Measurements from ENCODE around the gene SMYD3.

Gene SMYD3

DNA sequence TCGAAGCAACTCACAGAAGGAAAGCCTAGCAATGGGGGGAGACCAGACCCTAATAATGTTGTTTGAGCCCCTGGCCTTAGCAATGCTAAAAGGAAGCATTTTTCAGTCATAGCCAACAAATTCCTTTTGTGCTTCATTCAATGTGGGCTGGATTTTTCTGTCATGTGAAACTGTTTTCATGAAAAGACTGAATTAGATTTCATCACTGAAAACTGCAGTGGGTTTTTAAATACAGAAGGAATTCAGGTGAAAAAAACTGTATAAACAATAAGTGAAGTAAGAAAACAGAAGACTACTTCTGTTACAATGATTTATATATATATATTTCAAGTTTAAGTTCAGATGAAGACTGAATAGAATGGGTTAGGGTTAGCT is 204.8 kb downstream of the SMYD3 start:
- TF ChIP-seq GATA1 (IDR thresholded peaks at IDR 0.05; ENCODE audit: low read depth, low read length) = no peak
- no peak for TF ChIP-seq POLR2A (IDR thresholded peaks at IDR 0.05; ENCODE audit: low read length)
- no peak for DNase-seq

DNA sequence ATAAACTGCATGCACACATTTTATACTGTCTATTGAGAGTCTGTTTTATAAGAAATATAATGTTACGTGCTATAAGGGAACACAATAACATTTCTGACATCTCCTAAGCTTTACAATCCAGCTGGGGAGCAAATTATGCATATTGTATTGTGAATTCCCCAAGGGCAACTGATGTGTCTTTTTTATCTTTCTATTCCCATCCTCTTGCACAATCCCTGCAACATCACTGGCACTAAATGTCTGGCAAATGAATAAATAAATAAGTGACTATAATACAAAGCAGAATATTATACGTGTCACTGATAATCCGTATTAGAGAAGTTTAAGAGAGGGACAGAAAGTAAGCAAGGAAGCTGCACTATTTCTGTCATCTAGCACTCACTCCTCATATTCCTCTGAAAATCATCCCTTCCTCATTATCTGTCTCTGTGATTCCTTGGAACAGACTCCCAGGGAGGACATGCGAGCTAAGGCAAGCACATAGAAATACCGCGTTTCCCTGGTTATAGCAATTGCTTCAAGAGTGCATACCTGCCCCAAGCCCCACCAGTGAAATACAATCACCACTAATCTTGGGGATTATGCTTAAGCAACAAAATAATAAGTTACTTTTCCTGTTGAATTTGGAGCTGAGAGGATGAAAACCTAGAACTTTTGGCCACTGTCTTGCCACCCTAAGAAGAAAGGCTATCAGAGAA is 205.4 kb downstream of the SMYD3 start:
- DNase-seq = no peak
- TF ChIP-seq POLR2A (IDR thresholded peaks at IDR 0.05; ENCODE audit: low read length) (no peak), GATA1 (IDR thresholded peaks at IDR 0.05; ENCODE audit: low read depth, low read length) (no peak)

DNA sequence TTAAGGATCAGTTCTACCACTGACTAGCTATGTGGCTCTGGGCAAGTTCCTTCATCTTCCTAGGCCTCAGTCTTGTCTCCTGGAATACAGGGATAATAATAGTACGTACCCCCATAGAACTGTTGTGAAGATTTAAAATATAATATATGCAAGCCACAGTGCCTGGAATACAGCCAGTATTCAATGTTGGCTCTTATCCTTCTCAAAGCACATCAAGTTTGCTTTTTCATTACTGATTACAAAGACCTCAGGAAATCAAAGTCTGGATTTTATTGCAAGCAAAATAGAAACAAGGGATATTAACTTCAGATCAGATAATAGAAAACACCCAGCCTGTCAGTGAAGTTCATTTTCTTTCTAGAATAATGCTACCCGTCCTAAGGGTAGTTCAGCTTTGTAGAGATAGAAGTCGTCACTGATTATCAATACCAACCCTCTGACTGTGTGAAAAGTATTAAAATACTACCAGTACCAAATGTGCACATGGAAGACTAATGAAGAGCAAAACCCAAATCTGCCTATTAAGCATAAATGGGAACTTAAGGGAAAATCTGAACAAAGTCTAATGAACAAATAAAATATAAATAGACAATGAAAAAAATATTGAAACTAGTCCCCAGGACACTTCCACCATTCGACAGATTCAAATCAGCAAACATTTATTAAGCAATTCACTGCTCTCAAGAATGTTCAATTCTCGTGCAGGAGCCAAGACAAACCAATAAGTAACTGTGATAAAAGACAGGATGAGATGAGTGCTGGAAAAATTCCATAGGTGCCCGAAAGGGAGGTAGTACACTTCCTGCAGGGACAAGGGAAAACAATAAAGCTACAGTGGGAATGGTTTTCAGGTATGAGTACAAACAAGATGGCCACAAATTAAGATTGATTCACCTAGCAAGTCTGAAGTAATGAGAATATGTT is 206.2 kb downstream of the SMYD3 start:
- TF ChIP-seq POLR2A (IDR thresholded peaks at IDR 0.05; ENCODE audit: low read length) (no peak), GATA1 (IDR thresholded peaks at IDR 0.05; ENCODE audit: low read depth, low read length) (no peak)
- no peak for DNase-seq

DNA sequence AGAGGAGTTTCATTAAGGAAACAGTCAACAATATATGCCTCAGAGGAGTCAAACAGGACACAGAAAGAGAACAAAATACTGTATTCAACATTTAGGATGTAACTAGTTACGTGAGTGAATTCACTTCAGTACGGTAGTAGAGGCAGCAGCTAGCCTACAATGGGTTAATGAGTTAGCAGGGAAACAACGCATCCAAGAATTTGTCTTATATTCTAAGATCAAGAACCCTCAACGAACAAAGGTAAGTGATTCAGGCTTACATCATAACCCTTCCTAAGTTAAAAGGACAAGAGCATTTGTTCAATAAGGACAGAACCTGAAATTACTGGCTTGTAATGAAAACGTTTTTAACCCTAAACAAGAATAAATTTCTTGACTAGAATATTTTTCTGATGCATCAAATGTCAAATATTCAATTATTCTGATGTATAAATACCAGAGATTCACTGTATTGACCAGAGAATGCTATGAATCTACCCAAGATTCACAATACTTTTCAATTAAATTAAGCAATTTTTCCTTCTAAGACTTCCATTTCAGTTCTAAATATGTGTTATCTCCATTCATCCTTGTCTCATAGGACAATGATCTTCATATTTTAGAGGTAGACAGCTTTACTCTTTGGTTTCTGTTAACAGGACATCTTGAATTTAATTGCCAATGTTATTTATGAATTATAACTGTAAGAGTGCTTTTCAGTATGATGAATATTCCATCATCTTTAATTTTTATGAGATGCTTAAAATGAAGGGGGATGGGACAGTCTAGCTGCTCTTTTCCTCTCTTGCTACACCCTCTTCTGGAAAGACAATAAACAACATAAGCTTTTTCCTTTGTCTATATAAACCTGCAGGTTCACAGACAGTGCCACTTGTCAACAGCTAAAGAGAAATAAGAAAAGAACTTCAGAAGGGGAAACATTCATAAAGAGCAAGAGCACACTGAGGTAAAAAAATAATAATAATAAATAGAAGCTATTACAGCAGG is 209.5 kb downstream of the SMYD3 start:
- no peak for DNase-seq
- TF ChIP-seq GATA1 (IDR thresholded peaks at IDR 0.05; ENCODE audit: low read depth, low read length) (no peak), POLR2A (IDR thresholded peaks at IDR 0.05; ENCODE audit: low read length) (no peak)

DNA sequence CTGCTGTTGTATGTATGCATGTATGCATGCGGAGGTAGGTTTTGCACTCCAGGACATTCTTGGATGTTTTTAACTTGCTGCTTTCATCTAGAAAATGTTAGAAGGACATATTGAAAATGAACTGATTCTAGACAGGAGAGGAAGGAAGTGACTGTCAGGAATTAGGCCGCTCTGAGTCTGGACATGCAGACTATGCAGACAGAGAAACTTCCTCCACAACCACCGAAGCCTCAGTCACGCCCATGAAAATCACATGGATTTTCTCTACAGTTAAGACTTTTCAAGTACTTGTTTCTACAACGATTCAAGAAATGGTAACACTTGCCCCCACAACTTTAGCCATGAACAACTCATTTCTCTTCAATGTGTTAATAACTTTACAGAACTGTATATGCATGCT is 211.1 kb downstream of the SMYD3 start:
- DNase-seq = no peak
- no peak for TF ChIP-seq GATA1 (IDR thresholded peaks at IDR 0.05; ENCODE audit: low read depth, low read length)
- TF ChIP-seq POLR2A (IDR thresholded peaks at IDR 0.05; ENCODE audit: low read length) = no peak

DNA sequence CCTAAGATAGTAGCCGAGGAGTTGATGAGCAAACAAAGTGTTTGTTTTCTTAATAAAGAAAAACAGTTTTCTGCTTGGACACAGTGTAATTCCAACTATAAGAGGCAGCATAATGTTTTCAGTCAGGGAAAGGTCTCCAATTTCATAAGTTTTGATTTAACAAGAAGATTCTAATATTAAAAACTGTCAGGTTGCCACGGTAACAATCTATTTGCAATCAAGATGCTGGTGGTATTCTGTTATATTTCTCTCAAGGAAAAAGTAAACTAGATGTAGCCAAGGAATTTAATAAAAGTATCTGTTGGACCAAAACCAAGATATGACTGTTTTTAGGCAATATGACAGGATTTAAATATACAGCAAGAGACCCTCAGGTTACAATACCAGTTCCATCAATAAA is 211.7 kb downstream of the SMYD3 start:
- TF ChIP-seq POLR2A (IDR thresholded peaks at IDR 0.05; ENCODE audit: low read length) = no peak
- TF ChIP-seq GATA1 (IDR thresholded peaks at IDR 0.05; ENCODE audit: low read depth, low read length) = no peak
- no peak for DNase-seq

DNA sequence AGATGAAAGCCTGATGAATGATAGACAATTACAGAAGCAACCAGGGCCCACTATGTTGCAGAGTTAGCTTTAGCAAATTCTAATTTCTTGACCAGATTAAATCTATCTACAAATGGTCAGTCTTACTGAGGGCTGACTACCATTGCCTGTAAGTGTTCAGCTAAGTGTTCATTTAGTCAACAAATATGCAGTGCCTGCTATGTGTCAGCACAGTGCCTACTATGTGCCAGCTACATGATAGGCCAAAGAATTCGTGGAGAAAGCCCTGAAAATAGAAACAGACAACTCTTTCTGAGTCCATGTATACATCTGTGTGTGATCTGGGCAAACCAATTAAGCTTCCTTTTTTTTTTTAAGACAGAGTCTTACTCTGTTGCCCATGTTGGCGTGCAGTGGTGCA is 212.8 kb downstream of the SMYD3 start:
- no peak for DNase-seq
- TF ChIP-seq POLR2A (IDR thresholded peaks at IDR 0.05; ENCODE audit: low read length) (no peak), GATA1 (IDR thresholded peaks at IDR 0.05; ENCODE audit: low read depth, low read length) (no peak)

DNA sequence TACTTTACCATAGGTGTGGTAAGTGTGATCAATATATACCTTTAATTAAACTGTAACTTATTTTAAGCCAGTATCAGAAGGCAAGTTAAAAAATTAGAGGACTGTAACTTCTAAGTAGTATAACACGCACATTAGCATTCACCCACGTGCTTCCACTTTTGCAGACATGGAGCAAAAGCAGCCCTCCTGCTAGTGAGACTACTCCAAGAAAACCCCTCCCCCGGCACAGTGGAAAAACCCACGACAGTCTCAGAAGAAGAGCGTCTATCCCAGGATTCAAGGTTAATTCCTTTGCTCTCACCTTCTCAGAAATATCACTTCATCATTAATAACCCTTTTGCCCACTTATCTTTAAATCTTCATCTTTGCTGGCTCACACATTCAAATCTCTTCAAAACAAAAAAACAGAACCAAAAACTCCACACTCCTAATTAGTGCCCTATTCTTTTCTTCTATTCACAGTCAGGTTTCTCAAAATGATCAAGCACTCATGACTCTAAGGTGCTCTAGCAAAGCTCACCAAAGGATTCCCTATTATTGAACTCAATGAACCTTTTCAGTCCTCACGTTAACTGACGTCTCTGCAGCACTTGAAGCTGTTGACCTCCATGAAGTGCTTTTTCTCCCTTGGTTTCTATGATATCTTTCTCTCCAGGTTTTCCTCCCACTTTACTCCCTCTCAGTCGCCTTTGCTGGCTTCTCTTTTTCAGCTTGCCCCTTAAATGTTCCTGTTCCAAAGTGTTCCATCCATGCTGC is 213.5 kb downstream of the SMYD3 start:
- no peak for TF ChIP-seq POLR2A (IDR thresholded peaks at IDR 0.05; ENCODE audit: low read length)
- no peak for TF ChIP-seq GATA1 (IDR thresholded peaks at IDR 0.05; ENCODE audit: low read depth, low read length)

DNA sequence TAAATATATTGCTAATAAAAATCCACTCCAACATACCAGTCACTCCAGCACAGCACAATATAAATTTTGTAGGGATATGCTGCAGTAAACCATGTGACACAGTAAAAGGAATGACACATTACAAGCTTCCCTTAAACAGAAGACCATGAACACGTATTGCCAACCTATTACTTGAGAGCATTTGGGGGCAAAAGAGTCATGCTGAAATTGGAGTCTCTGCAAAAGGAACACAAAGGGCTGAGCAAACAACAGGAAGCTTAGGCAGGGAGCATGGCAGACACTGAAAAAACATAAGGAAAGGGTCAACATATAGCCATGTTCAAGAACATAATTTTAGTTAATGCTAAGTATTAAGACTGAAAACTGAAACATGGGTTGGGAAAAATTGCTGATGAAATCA is 214.5 kb downstream of the SMYD3 start:
- TF ChIP-seq POLR2A (IDR thresholded peaks at IDR 0.05; ENCODE audit: low read length) (no peak), GATA1 (IDR thresholded peaks at IDR 0.05; ENCODE audit: low read depth, low read length) (no peak)
- no peak for DNase-seq

More for the DNA sequence above, 213.5 kb downstream of the SMYD3 start:
- DNase-seq = no peak

DNA sequence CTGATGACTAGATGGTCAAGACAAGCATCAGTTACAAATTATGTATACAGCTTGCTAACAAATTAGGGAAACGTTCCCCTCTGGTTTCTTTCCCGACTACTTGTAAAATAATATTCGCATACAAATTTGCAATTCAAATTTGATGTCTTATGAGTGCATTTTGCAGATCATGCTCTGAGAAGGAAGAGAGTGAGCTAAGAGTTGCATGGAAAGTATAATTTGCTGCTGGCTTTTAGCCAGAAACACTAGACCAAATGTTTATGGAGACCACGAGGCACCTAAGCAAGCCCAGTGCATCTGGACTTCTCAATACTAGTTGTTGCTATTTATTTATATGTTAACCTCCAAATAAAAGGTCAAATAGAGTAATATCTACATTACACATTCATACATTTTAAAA is 216.0 kb downstream of the SMYD3 start:
- TF ChIP-seq GATA1 (IDR thresholded peaks at IDR 0.05; ENCODE audit: low read depth, low read length) (no peak), POLR2A (IDR thresholded peaks at IDR 0.05; ENCODE audit: low read length) (no peak)
- DNase-seq = no peak

DNA sequence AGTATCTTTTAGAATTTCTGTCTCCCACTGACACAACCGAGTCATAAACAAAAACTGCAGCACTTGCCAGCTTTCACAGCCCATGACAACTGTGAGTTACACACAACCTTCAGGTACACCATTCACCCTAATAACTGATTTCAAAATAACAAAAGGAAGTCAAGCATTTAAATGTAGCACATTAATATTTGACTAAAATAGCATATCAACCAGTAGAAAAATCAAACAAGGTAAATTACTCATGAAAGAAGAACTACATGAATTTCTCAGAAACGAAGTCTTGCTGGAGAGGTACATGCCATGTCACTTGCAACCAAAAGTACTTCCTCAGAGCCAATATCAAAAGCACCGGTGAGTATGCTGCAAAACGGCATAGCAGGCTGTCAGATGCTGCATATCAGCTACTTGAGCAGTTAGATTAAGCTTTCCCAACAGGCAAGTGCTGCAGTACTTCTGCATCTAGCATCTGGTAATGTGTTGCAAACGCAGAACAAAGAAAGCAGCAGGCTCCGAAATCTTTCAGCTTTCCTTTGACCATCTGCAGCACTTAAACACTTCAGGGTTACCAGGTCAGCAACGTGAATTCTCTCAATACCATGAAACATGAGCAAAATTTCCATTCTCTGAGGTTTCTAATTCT is 223.2 kb downstream of the SMYD3 start:
- DNase-seq = no peak
- TF ChIP-seq GATA1 (IDR thresholded peaks at IDR 0.05; ENCODE audit: low read depth, low read length) (no peak), POLR2A (IDR thresholded peaks at IDR 0.05; ENCODE audit: low read length) (no peak)

DNA sequence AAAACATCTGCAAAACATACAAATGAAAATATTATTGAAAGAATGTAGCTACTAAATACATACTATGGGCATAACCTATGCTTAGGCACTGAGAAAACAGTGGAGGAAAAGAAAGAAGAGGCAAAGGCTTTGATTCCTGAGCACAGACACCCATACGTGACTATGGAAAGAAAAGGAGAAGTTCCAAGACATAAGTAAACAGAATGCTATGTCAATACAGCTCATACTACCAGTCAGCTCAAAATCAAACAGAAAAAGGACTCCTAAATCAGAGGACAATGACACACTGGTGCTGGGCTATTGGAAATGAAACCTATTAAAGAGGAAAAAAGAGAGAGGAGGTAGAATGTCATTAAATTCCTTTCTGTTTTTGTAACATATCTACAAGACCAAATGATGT is 225.4 kb downstream of the SMYD3 start:
- DNase-seq = no peak
- no peak for TF ChIP-seq GATA1 (IDR thresholded peaks at IDR 0.05; ENCODE audit: low read depth, low read length)
- no peak for TF ChIP-seq POLR2A (IDR thresholded peaks at IDR 0.05; ENCODE audit: low read length)

DNA sequence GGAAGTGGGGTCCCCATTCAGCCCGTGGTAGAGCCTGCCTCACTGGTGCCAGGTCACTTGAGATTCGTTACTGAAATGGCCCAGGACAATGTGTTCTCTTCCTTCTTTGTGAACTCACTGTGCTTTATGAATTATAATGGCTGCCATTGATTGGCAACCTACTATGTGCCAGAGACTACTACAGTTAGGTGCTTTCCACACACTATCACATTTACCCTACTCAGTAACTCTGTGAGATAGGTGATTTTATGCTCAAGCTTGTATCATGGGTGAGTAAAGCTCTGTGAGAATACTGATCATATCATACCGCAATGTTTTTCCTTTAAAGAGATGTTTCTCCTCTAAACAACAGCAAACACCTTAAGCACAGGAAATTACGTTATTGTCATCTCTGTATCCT is 225.9 kb downstream of the SMYD3 start:
- TF ChIP-seq POLR2A (IDR thresholded peaks at IDR 0.05; ENCODE audit: low read length) (no peak), GATA1 (IDR thresholded peaks at IDR 0.05; ENCODE audit: low read depth, low read length) (no peak)

More for the DNA sequence above, 225.9 kb downstream of the SMYD3 start:
- no peak for DNase-seq
